ENCODE measurements around the gene UBXN1. TPM values are rescaled to one million over a fixed set of nuclear protein-coding genes. Genes with fewer than 3 reads are reported as not detected.
A peak's percentile ranks its signal among the peaks of the same experiment; 100 is the strongest.

Gene UBXN1
- total RNA-seq, 1 experiment from 2014 or later: 143 TPM

DNA sequence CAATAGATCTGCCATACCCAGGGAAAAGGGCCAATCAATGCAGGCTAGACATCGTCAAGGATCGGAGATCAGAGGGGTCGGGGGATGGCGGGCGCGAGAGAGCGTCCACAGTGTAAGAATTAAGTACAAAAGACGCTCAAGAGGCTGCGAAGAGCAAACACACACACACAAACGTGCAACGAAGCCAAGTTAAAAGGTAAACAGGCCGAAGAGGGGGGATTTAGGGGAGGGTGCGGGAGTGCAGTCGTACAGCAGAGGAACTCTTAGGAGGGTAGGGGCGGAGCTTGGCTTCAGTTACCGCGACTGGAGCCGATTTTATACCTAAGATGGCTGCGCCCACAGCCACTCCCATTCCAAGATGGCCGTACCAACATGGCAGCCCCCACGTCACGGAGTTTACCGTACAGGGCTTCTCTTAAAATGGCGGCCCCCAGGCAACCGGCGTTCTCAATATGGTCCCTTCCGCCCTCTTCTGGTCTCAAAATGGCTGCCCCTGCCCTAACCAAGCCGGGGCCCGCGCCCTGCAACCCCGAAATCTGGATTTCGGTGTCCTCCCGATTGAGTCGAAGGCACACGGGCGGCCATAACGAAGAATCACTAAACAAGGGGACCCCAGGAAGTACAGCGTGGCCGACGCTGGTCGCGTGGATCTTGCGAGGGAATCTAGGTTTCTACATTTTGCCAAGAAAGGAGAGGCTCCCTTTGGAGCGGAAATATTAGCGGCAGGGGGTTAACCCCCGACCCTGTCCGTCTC is 30.6 kb upstream of the UBXN1 start:
- no TSS peak for BruUV-seq (replicated peaks)
- Histone ChIP-seq H3K27me3 (replicated peaks; ENCODE audit: insufficient read depth, low read depth, low read length, poor library complexity) (no peaks in the 10 kb centered on the region), H3K4me1 (ENCODE audit: insufficient read depth, low read length, poor library complexity, severe bottlenecking) (peaks cover 38% of the 10 kb centered on the region), H3K27ac (ENCODE audit: low read depth, low read length, poor library complexity, severe bottlenecking) (peak overlapping the region; percentile 96), H3K9me3 (ENCODE audit: low read depth, low read length, poor library complexity, severe bottlenecking) (no peaks in the 10 kb centered on the region), H3K4me3 (ENCODE audit: low read depth, low read length, poor library complexity, severe bottlenecking) (peak overlapping the region; percentile 54), H3K36me3 (ENCODE audit: insufficient read depth, low read length, poor library complexity, severe bottlenecking) (peaks cover 41% of the 10 kb centered on the region)
- intact Hi-C loops (cut with micrococcal nuclease; ENCODE audit: unreplicated experiment): loop anchor here (5.0 kb wide), 2 partner anchors 117 to 312 kb away; partner anchors contain the start of gene TUT1
- ChIA-PET POLR2A (ENCODE audit: low non-redundant PET) (interaction anchor here (0.5 kb wide), 1 partner anchor 36 kb away, joined by 3 read pairs; no protein-coding TSS in a partner anchor), CTCF (no interaction called here)
- peak; percentile 100 for DNase-seq (ENCODE audit: low spot score)
- TF ChIP-seq EZH2 (IDR thresholded peaks at IDR 0.05; ENCODE audit: borderline replicate concordance, low read depth, low read length, poor library complexity, severe bottlenecking) (no peak), CTCF (conservative IDR thresholded peaks at IDR 0.05; ENCODE audit: low read depth, low read length) (no peak)

- TF ChIP-seq EZH2 (IDR thresholded peaks at IDR 0.05; ENCODE audit: borderline replicate concordance, low read depth, low read length, poor library complexity, severe bottlenecking) (no peak), CTCF (conservative IDR thresholded peaks at IDR 0.05; ENCODE audit: low read depth, low read length) (no peak)
- no peak for DNase-seq (ENCODE audit: low spot score)
- H3K9me3 ChIP-seq (ENCODE audit: low read depth, low read length, poor library complexity, severe bottlenecking): no peaks in the 10 kb centered on the region
- intact Hi-C loops (cut with micrococcal nuclease; ENCODE audit: unreplicated experiment): loop anchor here (5.0 kb wide), 2 partner anchors 116 to 311 kb away; partner anchors contain the start of gene TUT1
- no TSS peak for BruUV-seq (replicated peaks)
- no peaks in the 10 kb centered on the region for H3K27me3 ChIP-seq (replicated peaks; ENCODE audit: insufficient read depth, low read depth, low read length, poor library complexity)
- peak overlapping the region; percentile 96 for H3K27ac ChIP-seq (ENCODE audit: low read depth, low read length, poor library complexity, severe bottlenecking)
- ChIA-PET CTCF (no interaction called here), POLR2A (ENCODE audit: low non-redundant PET) (interaction anchor here (0.5 kb wide), 1 partner anchor 37 kb away, joined by 3 read pairs; no protein-coding TSS in a partner anchor)
- peaks cover 36% of the 10 kb centered on the region for H3K36me3 ChIP-seq (ENCODE audit: insufficient read depth, low read length, poor library complexity, severe bottlenecking)
- peaks cover 38% of the 10 kb centered on the region for H3K4me1 ChIP-seq (ENCODE audit: insufficient read depth, low read length, poor library complexity, severe bottlenecking)
- H3K4me3 ChIP-seq (ENCODE audit: low read depth, low read length, poor library complexity, severe bottlenecking): peak overlapping the region; percentile 54
These were observed 29.9 kb upstream of the UBXN1 start for GRCh38 chr11:62708793-62709192.

- intact Hi-C loops (cut with micrococcal nuclease; ENCODE audit: unreplicated experiment): loop anchor here (5.0 kb wide), 2 partner anchors 116 to 311 kb away; partner anchors contain the start of gene TUT1
These were observed 29.5 kb upstream of the UBXN1 start for GRCh38 chr11:62708392-62708791.

More at GRCh38 chr11:62708392-62708791, 29.5 kb upstream of the UBXN1 start:
- POLR2A ChIA-PET (ENCODE audit: low non-redundant PET): no interaction called here
- Histone ChIP-seq H3K27ac (ENCODE audit: low read depth, low read length, poor library complexity, severe bottlenecking) (peak overlapping the region; percentile 96), H3K9me3 (ENCODE audit: low read depth, low read length, poor library complexity, severe bottlenecking) (no peaks in the 10 kb centered on the region), H3K27me3 (replicated peaks; ENCODE audit: insufficient read depth, low read depth, low read length, poor library complexity) (no peaks in the 10 kb centered on the region), H3K4me3 (ENCODE audit: low read depth, low read length, poor library complexity, severe bottlenecking) (peak overlapping the region; percentile 54), H3K36me3 (ENCODE audit: insufficient read depth, low read length, poor library complexity, severe bottlenecking) (peaks cover 32% of the 10 kb centered on the region), H3K4me1 (ENCODE audit: insufficient read depth, low read length, poor library complexity, severe bottlenecking) (peaks cover 38% of the 10 kb centered on the region)
- TF ChIP-seq EZH2 (IDR thresholded peaks at IDR 0.05; ENCODE audit: borderline replicate concordance, low read depth, low read length, poor library complexity, severe bottlenecking) (no peak), CTCF (conservative IDR thresholded peaks at IDR 0.05; ENCODE audit: low read depth, low read length) (no peak)
- CTCF ChIA-PET: no interaction called here
- BruUV-seq (replicated peaks): no TSS peak
- DNase-seq (ENCODE audit: low spot score): no peak
